Heart right ventricle (tissue), 16 donors: ENCODE measurements around the gene PEX19. TPM values are rescaled to one million over a fixed set of nuclear protein-coding genes. Genes with fewer than 3 reads are reported as not detected.
"Not testable (repeated sequence)": the region's sequence is repeated elsewhere in the genome, so short reads cannot be mapped to it uniquely, and the experiment has no call there.

Source experiments
- ATAC-seq, 8 donors: fragments of 200-7000 bp; cut with Tn5 transposase; one replicate each; pipeline ENCODE4 v1.9.1; 2020; ENCODE audit warnings: mild to moderate bottlenecking in 8 of 8, moderate library complexity in 8 of 8, moderate number of reproducible peaks in 1 of 8
- DNase-seq, 2 donors: peaks; one replicate each; pipeline ENCODE4 v3.0.0-alpha.2; 2020
- H3K27ac ChIP-seq, 10 donors: fragments of 200-600 bp; sonication (generic) in 2 of 10; one replicate each; pipeline versions ENCODE4 v1.5.0 to v1.8.0; 2020 to 2022; ENCODE audit warnings: mild to moderate bottlenecking in 3 of 10
- H3K27me3 ChIP-seq, 7 donors: fragments of 200-600 bp; one replicate each; pipeline ENCODE4 v1.8.0; 2021 to 2022; ENCODE audit warnings: mild to moderate bottlenecking in 2 of 7
- H3K36me3 ChIP-seq, 9 donors: fragments of 200-600 bp; sonication (generic) in 1 of 9; one replicate each; pipeline versions ENCODE4 v1.5.0 to v1.8.0; 2020 to 2022; ENCODE audit warnings: mild to moderate bottlenecking in 2 of 9
- H3K4me1 ChIP-seq, 9 donors: fragments of 200-600 bp; sonication (generic) in 1 of 9; one replicate each; pipeline versions ENCODE4 v1.5.0 to v1.8.0; 2020 to 2022; ENCODE audit warnings: mild to moderate bottlenecking in 4 of 9
- H3K4me3 ChIP-seq, 10 donors: fragments of 200-600 bp; sonication (generic) in 2 of 10; one replicate each; pipeline versions ENCODE4 v1.5.0 to v1.8.0; 2020 to 2022; ENCODE audit warnings: mild to moderate bottlenecking in 7 of 10, moderate library complexity in 2 of 10
- H3K9me3 ChIP-seq, 11 donors: fragments of 200-600 bp in 10 of 11; sonication (generic) in 2 of 11; one replicate each; pipeline versions ENCODE4 v1.5.0 to v1.8.0; 2013 to 2022; ENCODE audit warnings: mild to moderate bottlenecking in 2 of 11, control low read depth in 1 of 11, moderate library complexity in 1 of 11
- CTCF ChIP-seq, 9 donors: fragments of 200-600 bp; sonication (generic) in 2 of 9; IDR thresholded peaks; one replicate each; pipeline versions ENCODE4 v1.5.0 to v1.8.0; 2021 to 2022; ENCODE audit warnings: antibody characterized with exemption in 9 of 9, mild to moderate bottlenecking in 5 of 9, moderate library complexity in 1 of 9
- WGBS, 2 donors: extraction: QIAGEN DNeasy Blood & Tissue Kit; methylation state at CpG; one replicate each; pipeline ENCODE4 v1.1.7; 2013; ENCODE audit warnings: inconsistent platforms in 1 of 2; 5-methylcytosine and 5-hydroxymethylcytosine counted together
- intact Hi-C, 10 donors: fragments of 100-400 bp; cut with DNase I; formaldehyde crosslinking; loops; one replicate each; pipeline versions ENCODE4 v1.11.1 to v1.14.2; 2022
- polyA plus RNA-seq, 2 donors: library from polyadenylated mRNA; stranded (reverse); fragments of 200-250 nt; gene quantifications; one replicate each; pipeline ENCODE4 v1.2.3, GENCODE V29; 2013
- total RNA-seq, 10 donors: library from RNA; stranded (reverse); fragmentation: NEBNext Ultra II Directional in 3 of 10; extraction: Animal tissue kit (Norgen Biotek cat#: 25700) in 3 of 10; gene quantifications; one replicate each; pipeline versions ENCODE4 v1.2.1 to v1.2.4, GENCODE V29; 2021 to 2023
- donor health status: Arrhythmogenic right ventricular cardiomyopathy.
- donor health status: ischemic (EF 13 %, LVEDD 7.1; RV severe dilation, severe dysfunction).
- donor health status: healthy with polysubstance abuse.
- donor health status: DM: no; HTN: yes; CAD: no.
- donor health status: DM: no; HTN: no; CAD: no.
- donor health status: ischemic (EF 25% LVEDD 6.9; RV normal size, moderate dysfunction).
- donor health status: ischemic (EF 25% LVEDD 5.7; RV mildly dilated, moderate dysfunction).
- donor health status: healthy.
- donor health status: DM: yes; HTN: yes; CAD: no.
- donor health status: Ischemic cardiomyopathy.
- donor health status: ischemic (EF 35%, LVEDD 5.7; RV mildly dilated, moderate dysfunction).
- donor health status: nonischemic (EF 11% LVEDD 7.7; RV severe dilation, severe dysfunction).
- donor health status: DM: yes; HTN: yes; CAD: no.
- donor health status: PGD.
- donor health status: ischemic (EF 29% LVEDD 5.4; RV normal size, mild dysfunction).
- donor health status: nonischemic (EF 23%, LVEDD 6.1; RV moderate dilation, normal function).

The PEX19 gene
- total and polyA plus RNA-seq, 12 donors, result 11.9 to 100 (median 91.7) TPM

- peak overlapping the region in 1 of 10 donors; percentile 2 for H3K27ac ChIP-seq
These were observed 6.6 kb upstream of the PEX19 start for GRCh38 chr1:160291248-160292220.

GRCh38 chr1:160287769-160288168 is 2.8 kb upstream of the PEX19 start:
- Histone ChIP-seq H3K4me1 (peaks cover 9 to 30% (median 20%) of the 10 kb centered on the region in 9 donors), H3K36me3 (peaks cover 4 to 56% (median 40%) of the 10 kb centered on the region in 9 donors)
- H3K9me3 ChIP-seq, H3K4me3 ChIP-seq, ATAC-seq, H3K27me3 ChIP-seq, H3K27ac ChIP-seq, intact Hi-C loops, DNase-seq: not testable (repeated sequence)
- WGBS, 2 donors, result 94% methylated on average over 12 of the region's 12 CpGs

More at GRCh38 chr1:160291248-160292220, 6.6 kb upstream of the PEX19 start:
- ATAC-seq (peak; percentile 57 to 90 (median 87)), DNase-seq (peak; percentile 24 to 65)
- intact Hi-C loops, result loop anchor here in 8 of 10 donors (1.0 to 10.0 kb wide), 9 partner anchors 36 to 194 kb away; partner anchors contain the start of genes CASQ1 (in 3 of the 8) and IGSF8 (in 1 of the 8)
- peaks cover 0 to 5% (median 0%) of the 10 kb centered on the region in 9 donors for H3K4me1 ChIP-seq
- 42 to 43% methylated on average over 11 of the region's 11 CpGs for WGBS, 2 donors
- no peaks in the 10 kb centered on the region for H3K9me3 ChIP-seq
- H3K27me3 ChIP-seq, result no peaks in the 10 kb centered on the region
- TF ChIP-seq CTCF (IDR thresholded peaks at IDR 0.05), result peak; percentile 69 to 87 (median 81)
- no peak overlapping the region for H3K4me3 ChIP-seq
- peaks cover 4 to 91% (median 75%) of the 10 kb centered on the region in 9 donors for H3K36me3 ChIP-seq

GRCh38 chr1:160285506-160285905 is 573 bp upstream of the PEX19 start:
- H3K4me3 ChIP-seq, result peak overlapping the region in 9 of 10 donors; percentile 69 to 98 (median 82)
- no peaks in the 10 kb centered on the region for H3K27me3 ChIP-seq
- intact Hi-C loops, result loop anchor here in 1 of 10 donors (2.0 kb wide), 1 partner anchor 177 kb away; no protein-coding TSS in a partner anchor
- H3K4me1 ChIP-seq, result peaks cover 9 to 28% (median 20%) of the 10 kb centered on the region in 9 donors
- 83 to 87% methylated on average over 23 of the region's 23 CpGs for WGBS, 2 donors
- H3K9me3 ChIP-seq, result no peaks in the 10 kb centered on the region
- H3K36me3 ChIP-seq, result peaks cover 0 to 56% (median 41%) of the 10 kb centered on the region in 9 donors
- no peak for TF ChIP-seq CTCF (IDR thresholded peaks at IDR 0.05)
- DNase-seq, result no peak
- H3K27ac ChIP-seq, result peak overlapping the region in 1 of 10 donors; percentile 92
- ATAC-seq, result no peak

GRCh38 chr1:160284220-160284781 is 632 bp downstream of the PEX19 start:
- Histone ChIP-seq H3K36me3 (peaks cover 0 to 56% (median 41%) of the 10 kb centered on the region in 9 donors), H3K27me3 (no peaks in the 10 kb centered on the region), H3K4me1 (peaks cover 9 to 28% (median 20%) of the 10 kb centered on the region in 9 donors), H3K9me3 (no peaks in the 10 kb centered on the region), H3K4me3 (peak overlapping the region; percentile 68 to 98 (median 80)), H3K27ac (peak overlapping the region in 9 of 10 donors; percentile 70 to 92 (median 85))
- WGBS, 2 donors, result 3 to 4% methylated on average over 15 of the region's 15 CpGs
- intact Hi-C loops, result loop anchor here in 1 of 10 donors (2.0 kb wide), 1 partner anchor 176 kb away; no protein-coding TSS in a partner anchor
- no peak for TF ChIP-seq CTCF (IDR thresholded peaks at IDR 0.05)
- DNase-seq (no peak), ATAC-seq (peak in 6 of 8 donors; percentile 32 to 53 (median 49))
